WI38 (cell line): ENCODE results near the gene KIF26B.

Source experiments
- H3K4me3 ChIP-seq: 2 replicates; pipeline ENCODE4 v1.5.1; 2011; ENCODE audit warnings: low read depth, mild to moderate bottlenecking, control low read depth, low read length
- CTCF ChIP-seq: IDR thresholded peaks from 2 replicates; pipeline ENCODE4 v1.5.1; 2012; ENCODE audit warnings: low read depth, mild to moderate bottlenecking, control low read depth, low read length

The KIF26B gene

GRCh38 chr1:245409341-245410195, 254.8 kb downstream of the KIF26B start:
- no peak overlapping the region for H3K4me3 ChIP-seq
- TF ChIP-seq CTCF = no peak

GRCh38 chr1:245411245-245412036, 256.7 kb downstream of the KIF26B start:
- TF ChIP-seq CTCF = no peak
- H3K4me3 ChIP-seq = no peak overlapping the region

- no peak for TF ChIP-seq CTCF
- no peak overlapping the region for H3K4me3 ChIP-seq
Observed at GRCh38 chr1:245412306-245412705, 257.5 kb downstream of the KIF26B start.

GRCh38 chr1:245416781-245417180, 262.0 kb downstream of the KIF26B start:
- TF ChIP-seq CTCF = no peak
- no peak overlapping the region for H3K4me3 ChIP-seq

GRCh38 chr1:245418077-245418476, 263.3 kb downstream of the KIF26B start:
- no peak overlapping the region for H3K4me3 ChIP-seq
- TF ChIP-seq CTCF = no peak

GRCh38 chr1:245419461-245419978, 264.7 kb downstream of the KIF26B start:
- H3K4me3 ChIP-seq = no peak overlapping the region
- TF ChIP-seq CTCF = no peak

- no peak overlapping the region for H3K4me3 ChIP-seq
- TF ChIP-seq CTCF = no peak
Observed at GRCh38 chr1:245419989-245420388, 265.2 kb downstream of the KIF26B start.
